Activated naive CD4-positive, alpha-beta T cell treated with anti-CD3 and anti-CD28 coated beads, Interleukin-2, amount 50 U/mL, for 24 hours (primary cell): Measurements from ENCODE around the gene TRMT1.
"Not testable (repeated sequence)": the region's sequence is repeated elsewhere in the genome, so short reads cannot be mapped to it uniquely, and the experiment has no call there.

ENCODE experiments used
- H3K27ac Mint-ChIP-seq: one replicate; pipeline ENCODE4 v1.8.0; 2021; ENCODE audit warnings: mild to moderate bottlenecking, mixed read lengths
- H3K27me3 Mint-ChIP-seq: one replicate; pipeline ENCODE4 v1.8.0; 2021; ENCODE audit warnings: mixed read lengths
- H3K36me3 Mint-ChIP-seq: one replicate; pipeline ENCODE4 v1.8.0; 2021; ENCODE audit warnings: mixed read lengths
- H3K4me1 Mint-ChIP-seq: one replicate; pipeline ENCODE4 v1.8.0; 2021; ENCODE audit warnings: mixed read lengths
- H3K4me3 Mint-ChIP-seq: one replicate; pipeline ENCODE4 v1.8.0; 2021; ENCODE audit warnings: mild to moderate bottlenecking, mixed read lengths
- H3K9me3 Mint-ChIP-seq: one replicate; pipeline ENCODE4 v1.8.0; 2021; ENCODE audit warnings: mixed read lengths

TRMT1 gene

GRCh38 chr19:13152974-13153568, 36.5 kb upstream of the TRMT1 start:
- Mint-ChIP-seq H3K4me1 (peaks cover 44% of the 10 kb centered on the region), H3K4me3 (peak overlapping the region; percentile 98), H3K9me3 (no peaks in the 10 kb centered on the region), H3K27me3 (no peaks in the 10 kb centered on the region), H3K36me3 (peaks cover 8% of the 10 kb centered on the region), H3K27ac (peak overlapping the region; percentile 100)

DNA sequence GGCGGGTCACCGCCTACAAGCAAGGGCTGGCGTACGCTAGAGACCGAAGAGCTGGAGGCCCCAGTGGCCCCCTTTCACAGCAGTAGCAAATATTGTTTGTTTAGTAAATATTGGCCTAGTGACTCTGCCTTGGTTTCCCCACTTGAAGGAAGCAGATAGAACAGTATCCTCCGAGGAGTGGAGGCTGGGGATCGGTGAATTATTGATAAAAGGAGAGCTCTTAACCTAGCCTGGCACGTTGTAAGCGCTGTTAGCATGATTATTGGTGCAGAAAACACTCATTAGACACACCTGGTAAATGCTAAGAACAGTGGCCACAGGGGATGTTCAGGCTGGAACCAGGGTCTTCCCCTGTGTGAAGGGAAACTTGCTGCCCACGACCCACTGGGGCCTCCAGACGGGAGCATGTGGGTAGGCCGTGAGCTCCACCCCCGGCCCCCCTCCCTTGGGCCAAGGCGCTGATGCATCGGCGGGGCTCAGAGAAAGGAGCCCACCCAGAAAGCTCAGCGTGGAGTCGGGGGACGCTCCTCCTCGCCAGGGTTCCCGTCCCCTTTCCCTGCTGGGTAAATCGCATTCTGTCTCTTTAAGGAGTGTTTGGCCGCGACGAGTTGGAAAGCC, 35.9 kb upstream of the TRMT1 start:
- Mint-ChIP-seq H3K4me1 (peaks cover 40% of the 10 kb centered on the region), H3K27me3 (no peaks in the 10 kb centered on the region), H3K9me3 (no peaks in the 10 kb centered on the region), H3K27ac (peak overlapping the region; percentile 100), H3K36me3 (peaks cover 8% of the 10 kb centered on the region), H3K4me3 (peak overlapping the region; percentile 98)

DNA sequence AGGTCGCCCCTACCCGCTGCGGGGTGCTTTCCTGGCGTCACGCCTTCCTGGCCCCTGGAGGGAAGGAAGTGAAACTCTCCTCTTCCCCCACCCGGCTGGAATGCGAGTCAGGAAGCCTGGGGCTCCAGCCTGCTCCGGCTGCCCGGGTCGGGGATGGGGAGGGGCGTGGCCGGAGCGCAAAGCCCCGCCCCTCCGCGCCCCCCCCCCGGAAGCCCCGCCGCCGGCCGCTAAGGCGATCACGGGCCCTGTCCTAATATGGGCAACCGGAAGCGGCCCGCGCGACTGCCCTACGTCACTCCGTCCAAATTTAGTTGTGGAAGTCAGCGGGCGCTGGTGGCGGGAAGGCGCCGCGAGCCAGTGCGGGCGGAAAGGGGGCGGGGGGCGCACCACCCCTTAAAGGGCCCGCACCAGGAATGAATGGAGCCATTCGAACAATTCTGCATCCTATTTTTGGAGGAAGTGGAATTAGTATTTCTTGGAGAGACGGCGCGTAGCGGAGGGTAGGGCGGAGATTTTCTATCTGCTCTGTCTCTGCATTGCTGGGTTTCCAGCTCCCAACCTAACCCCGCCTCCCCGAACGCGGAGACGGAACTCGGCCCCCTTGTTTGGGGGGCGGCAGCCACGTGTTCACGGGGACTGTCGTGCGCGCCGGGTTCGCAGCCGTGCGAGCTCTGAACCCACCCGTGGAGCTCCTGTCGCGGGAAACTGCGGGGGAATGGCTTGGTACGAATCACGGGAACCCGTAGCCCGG, 35.2 kb upstream of the TRMT1 start:
- H3K27me3 Mint-ChIP-seq, result no peaks in the 10 kb centered on the region
- H3K4me1 Mint-ChIP-seq, result peaks cover 34% of the 10 kb centered on the region
- H3K9me3 Mint-ChIP-seq, result no peaks in the 10 kb centered on the region
- H3K36me3 Mint-ChIP-seq, result peaks cover 8% of the 10 kb centered on the region
- peak overlapping the region; percentile 100 for H3K27ac Mint-ChIP-seq
- H3K4me3 Mint-ChIP-seq, result peak overlapping the region; percentile 98

- Mint-ChIP-seq H3K36me3 (peaks cover 8% of the 10 kb centered on the region), H3K4me3 (peak overlapping the region; percentile 98), H3K4me1 (peaks cover 27% of the 10 kb centered on the region), H3K27me3 (no peaks in the 10 kb centered on the region), H3K27ac (peak overlapping the region; percentile 92), H3K9me3 (no peaks in the 10 kb centered on the region)
Observed at GRCh38 chr19:13150931-13151604, 34.5 kb upstream of the TRMT1 start.

DNA sequence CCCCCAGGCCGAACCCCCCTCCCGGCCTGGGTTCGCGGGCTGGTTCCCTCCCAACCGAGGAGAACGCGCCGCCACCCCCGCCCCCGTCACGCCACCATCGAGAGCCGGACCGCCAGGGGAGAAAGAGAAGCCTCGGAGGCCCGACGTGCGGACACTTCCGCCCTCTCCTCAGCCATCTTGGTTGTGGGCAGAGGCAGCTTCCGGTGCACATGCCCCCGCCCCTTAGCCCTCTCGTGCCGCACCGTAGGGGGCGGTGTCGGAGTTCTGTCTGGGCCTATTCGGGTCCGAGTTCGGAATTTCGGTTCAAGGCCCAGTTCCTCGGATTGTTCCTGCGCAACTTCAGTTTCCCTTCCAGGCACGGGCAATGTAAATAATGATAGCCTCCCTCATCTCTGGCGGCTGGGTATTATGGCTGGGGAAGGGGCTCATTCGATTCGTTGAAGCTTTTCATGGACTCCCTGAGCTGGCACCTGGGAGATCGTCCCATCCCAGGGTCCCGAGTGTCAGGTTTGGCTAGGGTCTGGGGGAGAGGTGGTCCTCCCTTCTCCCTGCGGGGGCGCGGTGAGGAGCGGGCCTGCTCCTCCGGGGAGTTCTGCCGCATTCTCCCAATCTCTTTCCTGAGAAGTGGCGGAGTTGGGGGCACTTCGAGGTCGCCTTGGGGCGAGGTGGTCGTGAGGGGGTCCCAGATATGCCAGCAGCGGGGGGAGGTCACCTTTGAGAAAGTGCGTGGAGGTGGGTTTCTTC, 33.8 kb upstream of the TRMT1 start, which contains the start of the genes IER2 and STX10:
TSS of gene IER2 (plus strand) at position 225 of the 744 bp plus-strand sequence. CDS start 2,776 bp downstream, outside the sequence.
TSS of gene STX10 (minus strand) at position 189 of the 744 bp plus-strand sequence. CDS start 202 bp downstream, outside the sequence.
- H3K36me3 Mint-ChIP-seq, result peaks cover 8% of the 10 kb centered on the region
- no peaks in the 10 kb centered on the region for H3K27me3 Mint-ChIP-seq
- peak within 1 kb of the TSS; percentile 98 for H3K4me3 Mint-ChIP-seq
- peaks cover 23% of the 10 kb centered on the region for H3K4me1 Mint-ChIP-seq
- no peaks in the 10 kb centered on the region for H3K9me3 Mint-ChIP-seq
- H3K27ac Mint-ChIP-seq, result peak within 1 kb of the TSS; percentile 92

- Mint-ChIP-seq H3K36me3 (peaks cover 8% of the 10 kb centered on the region), H3K27me3 (no peaks in the 10 kb centered on the region), H3K4me3 (peak overlapping the region; percentile 98), H3K9me3 (no peaks in the 10 kb centered on the region), H3K27ac (peak overlapping the region; percentile 92), H3K4me1 (peaks cover 18% of the 10 kb centered on the region)
Observed at GRCh38 chr19:13149628-13150186, 33.2 kb upstream of the TRMT1 start.

- peak overlapping the region; percentile 59 for H3K27ac Mint-ChIP-seq
Observed at GRCh38 chr19:13149173-13149627, 32.7 kb upstream of the TRMT1 start.

DNA sequence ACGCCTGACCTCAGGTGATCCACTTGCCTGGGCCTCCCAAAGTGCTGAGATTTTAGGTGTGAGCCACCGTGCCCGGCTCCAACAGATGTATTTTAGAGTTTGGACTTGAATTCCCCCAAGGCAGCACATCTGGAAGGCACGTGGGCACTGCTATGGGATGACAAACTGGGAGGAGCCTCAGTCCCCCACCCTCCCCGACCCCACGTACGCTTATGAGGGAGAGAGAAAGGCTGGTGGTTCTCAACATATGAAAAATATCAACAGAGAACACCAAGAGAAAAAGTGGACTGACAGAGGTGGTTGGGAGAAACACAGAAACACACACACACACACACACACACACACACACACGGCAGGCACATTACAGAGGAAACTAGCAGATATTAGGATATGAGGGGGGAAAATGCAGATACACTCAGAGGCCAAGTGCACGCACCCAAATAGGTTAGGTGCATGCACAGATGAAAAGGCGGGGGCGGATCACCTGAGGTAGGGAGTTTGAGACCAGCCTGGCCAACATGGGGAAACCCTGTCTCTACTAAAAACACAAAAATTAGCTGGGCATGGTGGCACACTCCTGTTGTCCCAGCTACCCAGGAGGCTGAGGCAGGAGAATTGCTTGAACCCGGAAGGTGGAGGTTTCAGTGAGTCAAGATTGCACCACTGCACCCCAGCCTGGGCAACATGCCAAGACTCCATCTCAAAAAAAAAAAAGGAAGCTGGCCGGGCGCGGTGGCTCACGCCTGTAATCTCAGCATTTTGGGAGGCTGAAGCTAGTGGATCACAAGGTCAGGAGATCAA, 30.4 kb upstream of the TRMT1 start:
- no peaks in the 10 kb centered on the region for H3K9me3 Mint-ChIP-seq
- peaks cover 14% of the 10 kb centered on the region for H3K4me1 Mint-ChIP-seq
- no peaks in the 10 kb centered on the region for H3K36me3 Mint-ChIP-seq
- H3K27ac Mint-ChIP-seq, result no peak overlapping the region
- H3K27me3 Mint-ChIP-seq, result no peaks in the 10 kb centered on the region
- H3K4me3 Mint-ChIP-seq, result no peak overlapping the region

More at GRCh38 chr19:13149173-13149627, 32.7 kb upstream of the TRMT1 start:
- Mint-ChIP-seq H3K4me1 (peaks cover 18% of the 10 kb centered on the region), H3K4me3 (peak overlapping the region; percentile 98)
- not testable (repeated sequence) for H3K36me3 Mint-ChIP-seq, H3K9me3 Mint-ChIP-seq, H3K27me3 Mint-ChIP-seq

DNA sequence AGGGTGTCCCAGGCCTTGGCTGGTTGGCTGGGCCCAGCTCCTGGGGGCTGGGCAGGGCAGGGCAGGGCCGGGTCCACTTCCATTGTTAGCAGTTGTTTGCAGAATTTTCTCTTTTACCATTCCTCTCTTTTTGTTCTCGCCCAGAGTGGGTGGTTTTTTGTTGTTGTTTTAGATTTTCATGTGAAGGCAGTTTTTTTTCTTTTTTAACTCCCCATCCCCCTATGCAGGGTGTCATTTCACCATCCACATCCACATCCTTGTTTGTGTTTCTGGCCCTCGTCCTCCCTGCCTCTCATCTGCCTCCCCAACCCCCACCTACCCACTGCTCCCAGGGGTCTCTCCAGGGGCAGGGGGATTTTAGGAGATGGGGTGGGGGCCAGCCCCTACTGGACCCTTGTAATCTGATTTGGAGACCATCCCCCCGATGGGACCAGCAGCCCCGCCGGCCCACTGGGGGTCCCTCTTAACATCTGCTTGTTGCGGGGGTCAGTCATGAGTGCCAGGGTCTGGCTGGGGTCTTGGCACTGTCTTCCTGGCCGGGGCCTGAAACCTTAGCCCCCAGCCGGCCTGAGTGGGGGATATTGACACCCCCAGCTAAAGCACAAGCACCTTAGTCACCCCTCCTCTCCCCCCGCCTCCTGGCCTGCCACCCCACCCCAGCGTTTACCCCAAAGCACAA, 23.2 kb upstream of the TRMT1 start:
- Mint-ChIP-seq H3K4me1 (no peaks in the 10 kb centered on the region), H3K27ac (peak overlapping the region; percentile 77), H3K36me3 (peaks cover 2% of the 10 kb centered on the region), H3K27me3 (no peaks in the 10 kb centered on the region), H3K4me3 (no peak overlapping the region), H3K9me3 (no peaks in the 10 kb centered on the region)

- no peaks in the 10 kb centered on the region for H3K9me3 Mint-ChIP-seq
- no peak overlapping the region for H3K27ac Mint-ChIP-seq
- no peaks in the 10 kb centered on the region for H3K4me1 Mint-ChIP-seq
- peaks cover 2% of the 10 kb centered on the region for H3K36me3 Mint-ChIP-seq
- H3K4me3 Mint-ChIP-seq, result no peak overlapping the region
- H3K27me3 Mint-ChIP-seq, result no peaks in the 10 kb centered on the region
Observed at GRCh38 chr19:13138916-13139198, 22.3 kb upstream of the TRMT1 start.

GRCh38 chr19:13138171-13138915, 21.8 kb upstream of the TRMT1 start:
- H3K4me1 Mint-ChIP-seq, result peaks cover 4% of the 10 kb centered on the region
- peaks cover 2% of the 10 kb centered on the region for H3K36me3 Mint-ChIP-seq
- H3K4me3 Mint-ChIP-seq, result no peak overlapping the region
- no peak overlapping the region for H3K27ac Mint-ChIP-seq
- H3K9me3 Mint-ChIP-seq, result no peaks in the 10 kb centered on the region
- H3K27me3 Mint-ChIP-seq, result no peaks in the 10 kb centered on the region

- H3K4me3 Mint-ChIP-seq, result no peak overlapping the region
- H3K4me1 Mint-ChIP-seq, result peaks cover 14% of the 10 kb centered on the region
- H3K9me3 Mint-ChIP-seq, result no peaks in the 10 kb centered on the region
- H3K36me3 Mint-ChIP-seq, result peaks cover 2% of the 10 kb centered on the region
- H3K27ac Mint-ChIP-seq, result no peak overlapping the region
- H3K27me3 Mint-ChIP-seq, result no peaks in the 10 kb centered on the region
Observed at GRCh38 chr19:13137290-13137794, 20.8 kb upstream of the TRMT1 start.
